WTC11 (cell line): ENCODE data around the gene MPHOSPH10.

ENCODE experiments used
- ATF1 ChIP-seq: sonication (generic); formaldehyde crosslinking; IDR thresholded peaks from 2 replicates; pipeline ENCODE4 v1.8.1; 2023; ENCODE audit warnings: mild to moderate bottlenecking, moderate library complexity, missing genetic modification reagents
- ATF2 ChIP-seq: sonication (generic); formaldehyde crosslinking; IDR thresholded peaks from 2 replicates; pipeline ENCODE4 v1.8.1; 2022; ENCODE audit warnings: low read depth, missing genetic modification reagents, borderline replicate concordance
- CTCF ChIP-seq: fragments of 200-600 bp; IDR thresholded peaks from 2 replicates; pipeline ENCODE4 v1.8.0; 2022; ENCODE audit warnings: antibody characterized with exemption
- SMAD3 ChIP-seq: sonication (generic); formaldehyde crosslinking; IDR thresholded peaks from 2 replicates; pipeline ENCODE4 v1.8.0; 2022; ENCODE audit warnings: missing genetic modification reagents, mild to moderate bottlenecking, borderline replicate concordance

- TF ChIP-seq CTCF (no peak), ATF2 (CRISPR knock-in tag) (no peak), SMAD3 (CRISPR knock-in tag) (no peak), ATF1 (CRISPR knock-in tag) (no peak)
Measured at GRCh38 chr2:71101656-71102055, 28.8 kb upstream of the MPHOSPH10 start.
